ENCODE results near the gene ANKRD13A. TPM values are rescaled to one million over a fixed set of nuclear protein-coding genes. Genes with fewer than 3 reads are reported as not detected.
A peak's percentile ranks its signal among the peaks of the same experiment; 100 is the strongest.

ANKRD13A gene
- total and polyA plus RNA-seq, 2 of the 13 experiments (the other 11 are each of a cell fraction or from before 2014, with no cell fraction given), result 34.1 to 41.6 TPM

DNA sequence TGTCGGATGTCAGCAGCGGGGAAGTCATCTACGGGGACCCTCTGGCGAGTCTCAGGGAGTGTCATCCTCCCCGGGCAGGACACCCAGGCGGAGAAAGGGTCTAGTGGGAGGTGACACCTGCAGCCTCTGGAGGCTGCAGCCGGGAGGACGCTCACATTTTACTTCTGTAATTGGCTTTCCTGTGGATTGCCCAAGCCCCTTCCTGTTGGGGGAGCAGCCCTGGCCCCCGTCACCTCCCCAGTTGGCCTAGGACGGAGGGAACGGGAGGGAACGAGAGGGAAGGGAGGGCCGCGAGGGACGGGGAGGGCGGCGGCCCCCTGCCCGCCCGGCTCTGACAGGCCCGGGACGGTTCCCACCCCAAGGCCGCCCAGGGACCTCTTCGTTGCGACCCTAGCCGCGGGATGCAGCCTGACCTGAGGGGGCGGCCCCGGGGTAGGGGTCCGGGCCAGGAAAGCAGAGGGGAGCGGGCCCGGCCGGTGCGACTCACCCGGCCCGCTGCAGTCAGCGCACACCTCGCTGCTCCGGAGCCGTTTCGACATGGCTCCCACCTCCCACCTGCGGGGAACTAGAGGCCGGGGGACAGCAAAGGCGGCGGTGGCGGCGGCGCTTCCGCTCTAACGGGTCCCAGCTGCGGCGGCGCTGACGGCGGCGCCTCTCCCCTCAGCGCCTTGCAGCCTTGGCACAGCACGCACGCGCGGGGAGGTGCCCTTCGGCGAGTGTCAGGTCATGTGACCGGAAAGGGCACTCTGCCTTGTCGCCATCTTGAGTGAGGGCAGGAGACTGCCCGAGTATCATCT is 3.3 kb upstream of the ANKRD13A start, which contains the start of gene GIT2 (continued):
- TF ChIP-seq, protein P1, sequence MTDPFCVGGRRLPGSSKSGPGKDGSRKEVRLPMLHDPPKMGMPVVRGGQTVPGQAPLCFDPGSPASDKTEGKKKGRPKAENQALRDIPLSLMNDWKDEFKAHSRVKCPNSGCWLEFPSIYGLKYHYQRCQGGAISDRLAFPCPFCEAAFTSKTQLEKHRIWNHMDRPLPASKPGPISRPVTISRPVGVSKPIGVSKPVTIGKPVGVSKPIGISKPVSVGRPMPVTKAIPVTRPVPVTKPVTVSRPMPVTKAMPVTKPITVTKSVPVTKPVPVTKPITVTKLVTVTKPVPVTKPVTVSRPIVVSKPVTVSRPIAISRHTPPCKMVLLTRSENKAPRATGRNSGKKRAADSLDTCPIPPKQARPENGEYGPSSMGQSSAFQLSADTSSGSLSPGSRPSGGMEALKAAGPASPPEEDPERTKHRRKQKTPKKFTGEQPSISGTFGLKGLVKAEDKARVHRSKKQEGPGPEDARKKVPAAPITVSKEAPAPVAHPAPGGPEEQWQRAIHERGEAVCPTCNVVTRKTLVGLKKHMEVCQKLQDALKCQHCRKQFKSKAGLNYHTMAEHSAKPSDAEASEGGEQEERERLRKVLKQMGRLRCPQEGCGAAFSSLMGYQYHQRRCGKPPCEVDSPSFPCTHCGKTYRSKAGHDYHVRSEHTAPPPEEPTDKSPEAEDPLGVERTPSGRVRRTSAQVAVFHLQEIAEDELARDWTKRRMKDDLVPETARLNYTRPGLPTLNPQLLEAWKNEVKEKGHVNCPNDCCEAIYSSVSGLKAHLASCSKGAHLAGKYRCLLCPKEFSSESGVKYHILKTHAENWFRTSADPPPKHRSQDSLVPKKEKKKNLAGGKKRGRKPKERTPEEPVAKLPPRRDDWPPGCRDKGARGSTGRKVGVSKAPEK (CRISPR knock-in tag; IDR thresholded peaks at IDR 0.05; ENCODE audit: borderline replicate concordance), result no peak
- TF ChIP-seq, protein P2, sequence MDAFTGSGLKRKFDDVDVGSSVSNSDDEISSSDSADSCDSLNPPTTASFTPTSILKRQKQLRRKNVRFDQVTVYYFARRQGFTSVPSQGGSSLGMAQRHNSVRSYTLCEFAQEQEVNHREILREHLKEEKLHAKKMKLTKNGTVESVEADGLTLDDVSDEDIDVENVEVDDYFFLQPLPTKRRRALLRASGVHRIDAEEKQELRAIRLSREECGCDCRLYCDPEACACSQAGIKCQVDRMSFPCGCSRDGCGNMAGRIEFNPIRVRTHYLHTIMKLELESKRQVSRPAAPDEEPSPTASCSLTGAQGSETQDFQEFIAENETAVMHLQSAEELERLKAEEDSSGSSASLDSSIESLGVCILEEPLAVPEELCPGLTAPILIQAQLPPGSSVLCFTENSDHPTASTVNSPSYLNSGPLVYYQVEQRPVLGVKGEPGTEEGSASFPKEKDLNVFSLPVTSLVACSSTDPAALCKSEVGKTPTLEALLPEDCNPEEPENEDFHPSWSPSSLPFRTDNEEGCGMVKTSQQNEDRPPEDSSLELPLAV (CRISPR knock-in tag; conservative IDR thresholded peaks at IDR 0.05; ENCODE audit: low read depth), result no peak
- peak; percentile 68 for TF ChIP-seq HNRNPLL (IDR thresholded peaks at IDR 0.05; ENCODE audit: low read depth, low read length, poor library complexity, severe bottlenecking)
- no peak for TF ChIP-seq ZNF674 (CRISPR knock-in tag; IDR thresholded peaks at IDR 0.05; ENCODE audit: low read depth)
- 0 out of 2 replicates have a peak, but pooled peaks have one; percentile 95 for TF ChIP-seq EEA1 (CRISPR knock-in tag; IDR thresholded peaks at IDR 0.05; ENCODE audit: borderline replicate concordance)
- TF ChIP-seq SRY (CRISPR knock-in tag; IDR thresholded peaks at IDR 0.05), result 0 out of 2 replicates have a peak, but pooled peaks have one; percentile 46
- no peak for TF ChIP-seq ZNF672 (CRISPR knock-in tag; IDR thresholded peaks at IDR 0.05)
- no peak for TF ChIP-seq PHF5A (CRISPR knock-in tag; IDR thresholded peaks at IDR 0.05; ENCODE audit: low read depth, unreplicated experiment)
- TF ChIP-seq ZNF547 (CRISPR knock-in tag; IDR thresholded peaks at IDR 0.05), result peak; percentile 41; the same call in 1 of the 2 replicates
- TF ChIP-seq, protein P3, sequence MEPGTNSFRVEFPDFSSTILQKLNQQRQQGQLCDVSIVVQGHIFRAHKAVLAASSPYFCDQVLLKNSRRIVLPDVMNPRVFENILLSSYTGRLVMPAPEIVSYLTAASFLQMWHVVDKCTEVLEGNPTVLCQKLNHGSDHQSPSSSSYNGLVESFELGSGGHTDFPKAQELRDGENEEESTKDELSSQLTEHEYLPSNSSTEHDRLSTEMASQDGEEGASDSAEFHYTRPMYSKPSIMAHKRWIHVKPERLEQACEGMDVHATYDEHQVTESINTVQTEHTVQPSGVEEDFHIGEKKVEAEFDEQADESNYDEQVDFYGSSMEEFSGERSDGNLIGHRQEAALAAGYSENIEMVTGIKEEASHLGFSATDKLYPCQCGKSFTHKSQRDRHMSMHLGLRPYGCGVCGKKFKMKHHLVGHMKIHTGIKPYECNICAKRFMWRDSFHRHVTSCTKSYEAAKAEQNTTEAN (CRISPR knock-in tag; conservative IDR thresholded peaks at IDR 0.05), result no peak; the same call in 1 of the 2 replicates
- TF ChIP-seq, protein P4, sequence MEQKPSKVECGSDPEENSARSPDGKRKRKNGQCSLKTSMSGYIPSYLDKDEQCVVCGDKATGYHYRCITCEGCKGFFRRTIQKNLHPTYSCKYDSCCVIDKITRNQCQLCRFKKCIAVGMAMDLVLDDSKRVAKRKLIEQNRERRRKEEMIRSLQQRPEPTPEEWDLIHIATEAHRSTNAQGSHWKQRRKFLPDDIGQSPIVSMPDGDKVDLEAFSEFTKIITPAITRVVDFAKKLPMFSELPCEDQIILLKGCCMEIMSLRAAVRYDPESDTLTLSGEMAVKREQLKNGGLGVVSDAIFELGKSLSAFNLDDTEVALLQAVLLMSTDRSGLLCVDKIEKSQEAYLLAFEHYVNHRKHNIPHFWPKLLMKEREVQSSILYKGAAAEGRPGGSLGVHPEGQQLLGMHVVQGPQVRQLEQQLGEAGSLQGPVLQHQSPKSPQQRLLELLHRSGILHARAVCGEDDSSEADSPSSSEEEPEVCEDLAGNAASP (CRISPR knock-in tag; IDR thresholded peaks at IDR 0.05; ENCODE audit: borderline replicate concordance), result no peak
- peak; percentile 58; the same call in 1 of the 2 replicates for TF ChIP-seq KDM2A (CRISPR knock-in tag; IDR thresholded peaks at IDR 0.05; ENCODE audit: borderline replicate concordance, low read depth)
- no peak for TF ChIP-seq RFX1 (IDR thresholded peaks at IDR 0.05)
- TF ChIP-seq ZNF598 (CRISPR knock-in tag; IDR thresholded peaks at IDR 0.05; ENCODE audit: borderline replicate concordance), result 0 out of 2 replicates have a peak, but pooled peaks have one; percentile 27
- TF ChIP-seq, protein P5, sequence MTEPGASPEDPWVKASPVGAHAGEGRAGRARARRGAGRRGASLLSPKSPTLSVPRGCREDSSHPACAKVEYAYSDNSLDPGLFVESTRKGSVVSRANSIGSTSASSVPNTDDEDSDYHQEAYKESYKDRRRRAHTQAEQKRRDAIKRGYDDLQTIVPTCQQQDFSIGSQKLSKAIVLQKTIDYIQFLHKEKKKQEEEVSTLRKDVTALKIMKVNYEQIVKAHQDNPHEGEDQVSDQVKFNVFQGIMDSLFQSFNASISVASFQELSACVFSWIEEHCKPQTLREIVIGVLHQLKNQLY (CRISPR knock-in tag; IDR thresholded peaks at IDR 0.05), result no peak
- TF ChIP-seq, protein P6, sequence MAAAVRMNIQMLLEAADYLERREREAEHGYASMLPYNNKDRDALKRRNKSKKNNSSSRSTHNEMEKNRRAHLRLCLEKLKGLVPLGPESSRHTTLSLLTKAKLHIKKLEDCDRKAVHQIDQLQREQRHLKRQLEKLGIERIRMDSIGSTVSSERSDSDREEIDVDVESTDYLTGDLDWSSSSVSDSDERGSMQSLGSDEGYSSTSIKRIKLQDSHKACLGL (CRISPR knock-in tag; IDR thresholded peaks at IDR 0.05), result peak; percentile 82
- TF ChIP-seq POLR2AphosphoS2 (IDR thresholded peaks at IDR 0.05; ENCODE audit: low read depth, low read length), result no peak
- TF ChIP-seq RORA (CRISPR knock-in tag; IDR thresholded peaks at IDR 0.05), result no peak
- TF ChIP-seq ZNF205 (CRISPR knock-in tag; IDR thresholded peaks at IDR 0.05), result no peak
- no peak for TF ChIP-seq SRSF9 (IDR thresholded peaks at IDR 0.05; ENCODE audit: borderline replicate concordance, insufficient read depth, low read depth, low read length, poor library complexity, severe bottlenecking)

All from HepG2 (cell line).